Gastrocnemius medialis (tissue), 4 donors: ENCODE data around the gene NR2F1. TPM values are rescaled to one million over a fixed set of nuclear protein-coding genes. Genes with fewer than 3 reads are reported as not detected.

ENCODE experiments used
- ATAC-seq, 2 donors: fragments of 150-250 bp; one replicate each; pipeline ENCODE4 v1.9.1; 2016
- DNase-seq, 2 donors: peaks; one replicate each; pipeline ENCODE4 v3.0.0-alpha.2; 2019
- H3K27ac ChIP-seq, 4 donors: fragments of 200-600 bp; sonication (generic); 1 replicate in 1 of 4; 2 replicates in 3 of 4; pipeline ENCODE4 v1.5.1; 2016 to 2018; ENCODE audit warnings: mild to moderate bottlenecking in 2 of 4, moderate library complexity in 1 of 4
- H3K27me3 ChIP-seq, 3 donors: fragments of 200-600 bp; sonication (generic) in 2 of 3; 1 replicate in 1 of 3; 2 replicates in 2 of 3; pipeline versions ENCODE4 v1.5.1 to v1.6.0; 2016 to 2019; ENCODE audit warnings: mild to moderate bottlenecking in 1 of 3, moderate library complexity in 1 of 3
- H3K36me3 ChIP-seq, 2 donors: fragments of 200-600 bp; sonication (generic) in 1 of 2; one replicate each; pipeline ENCODE4 v1.5.1; 2017 to 2018
- H3K4me1 ChIP-seq, 2 donors: fragments of 200-600 bp; sonication (generic) in 1 of 2; one replicate each; pipeline ENCODE4 v1.5.1; 2016 to 2017; ENCODE audit warnings: mild to moderate bottlenecking in 2 of 2
- H3K4me3 ChIP-seq, 4 donors: fragments of 200-600 bp; sonication (generic) in 3 of 4; 1 replicate in 1 of 4; 2 replicates in 3 of 4; pipeline ENCODE4 v1.5.1; 2016 to 2019; ENCODE audit warnings: mild to moderate bottlenecking in 2 of 4
- H3K9me3 ChIP-seq, 3 donors: fragments of 200-600 bp; sonication (generic) in 2 of 3; 1 replicate in 1 of 3; 2 replicates in 2 of 3; pipeline ENCODE4 v1.5.1; 2016 to 2019
- CTCF ChIP-seq, 5 experiments: fragments of 450-650 bp in 3 of 5; fragments of 200-600 bp in 2 of 5; sonication (generic) in 2 of 5; IDR thresholded peaks in 4 of 5; conservative IDR thresholded peaks in 1 of 5; 1 replicate in 4 of 5; 2 replicates in 1 of 5; pipeline ENCODE4 v1.5.1; 2016 to 2019; ENCODE audit warnings: antibody characterized with exemption in 5 of 5, mild to moderate bottlenecking in 3 of 5, moderate library complexity in 3 of 5
- POLR2A ChIP-seq, 2 donors: fragments of 450-650 bp; IDR thresholded peaks; one replicate each; pipeline ENCODE4 v1.6.1; 2017; ENCODE audit warnings: antibody characterized with exemption in 2 of 2, mild to moderate bottlenecking in 2 of 2, moderate library complexity in 2 of 2
- in situ Hi-C, 4 donors: fragments of 200-750 bp; cut with MboI; loops; one replicate each; pipeline versions ENCODE4 v1.15.0 to v1.8.0; 2017; ENCODE audit warnings: low sequenced_read_pairs in 4 of 4
- intact Hi-C: fragments of 100-400 bp; cut with DNase I; formaldehyde crosslinking; loops from one replicate; pipeline ENCODE4 v1.15.1; 2023; ENCODE audit warnings: low total_unique reads
- total RNA-seq, 4 donors: library from RNA; depleted of rRNA; stranded (reverse); fragments of >200 nt; gene quantifications; one replicate each; pipeline versions ENCODE4 v1.1.0 to v1.2.3, GENCODE V29; 2016

NR2F1 gene
- total RNA-seq, 4 donors from 2014 or later, result 0.36 to 0.55 TPM; not detected in 2

GRCh38 chr5:93582167-93582462, 907 bp upstream of the NR2F1 start:
- Histone ChIP-seq H3K27me3 (peaks cover 79 to 85% (median 81%) of the 10 kb centered on the region in 3 donors), H3K4me3 (peak overlapping the region in 2 of 4 donors; percentile 54 to 69), H3K27ac (no peak overlapping the region), H3K4me1 (peaks cover 26 to 37% of the 10 kb centered on the region in 2 donors), H3K36me3 (no peaks in the 10 kb centered on the region), H3K9me3 (no peaks in the 10 kb centered on the region)
- ATAC-seq (no peak), DNase-seq (no peak)
- TF ChIP-seq POLR2A (IDR thresholded peaks at IDR 0.05), result no peak
- TF ChIP-seq CTCF (IDR thresholded peaks at IDR 0.05 in 4 of 5, conservative IDR thresholded peaks at IDR 0.05 in 1 of 5), result no peak
- intact Hi-C loops, result loop anchor here (5.0 kb wide), 1 partner anchor 335 kb away; no protein-coding TSS in a partner anchor
- in situ Hi-C loops, result loop anchor here in 2 of 4 donors (10.0 to 25.0 kb wide), 3 partner anchors 205 to 333 kb away; no protein-coding TSS in a partner anchor

GRCh38 chr5:93583439-93583767, 381 bp downstream of the NR2F1 start:
- peaks cover 77 to 83% (median 80%) of the 10 kb centered on the region in 3 donors for H3K27me3 ChIP-seq
- intact Hi-C loops, result loop anchor here (5.0 kb wide), 1 partner anchor 334 kb away; no protein-coding TSS in a partner anchor
- ATAC-seq, result no peak

DNA sequence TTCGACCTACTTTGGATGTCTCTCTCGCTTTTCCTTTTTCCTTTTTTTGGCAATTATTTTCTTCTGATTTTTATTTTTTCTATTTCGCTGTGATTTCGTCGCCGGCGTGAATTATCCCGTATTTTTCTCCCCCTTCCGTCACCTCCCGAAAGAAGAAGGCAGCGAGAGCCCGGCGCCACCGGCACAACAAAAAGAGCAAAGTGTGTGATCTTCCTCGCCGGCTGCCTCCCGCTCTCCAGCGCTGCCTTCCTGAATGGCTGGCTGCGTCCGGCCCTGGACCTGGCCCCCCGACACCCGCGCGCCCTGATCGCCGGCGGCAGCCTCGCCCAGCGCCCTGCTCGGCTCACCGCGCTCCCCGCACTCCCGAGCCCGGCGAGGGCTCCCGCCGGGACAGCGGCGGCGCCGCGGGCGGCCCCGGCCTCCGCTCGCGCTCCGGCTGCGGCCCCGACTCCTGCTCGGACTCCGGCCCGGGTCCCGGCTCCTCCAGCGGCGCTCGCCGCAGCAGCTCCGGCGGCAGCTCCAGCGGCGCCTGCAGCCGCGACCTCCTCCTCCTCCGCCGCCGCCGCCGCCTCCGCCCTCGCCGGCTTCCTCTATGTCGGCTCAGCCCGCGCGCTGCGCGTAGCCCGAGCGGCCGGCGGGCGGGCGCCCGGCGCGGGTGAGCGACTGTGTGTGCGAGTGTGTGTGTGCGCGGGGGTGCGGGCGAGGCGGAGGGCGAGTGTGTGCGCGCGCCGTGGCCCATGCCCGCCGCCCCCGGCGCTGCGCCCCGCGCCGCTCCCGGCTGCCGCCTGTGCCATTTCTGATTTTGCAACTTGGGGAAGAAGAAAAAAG, 960 bp downstream of the NR2F1 start:
- H3K27ac ChIP-seq, result no peak overlapping the region

More at GRCh38 chr5:93583439-93583767, 381 bp downstream of the NR2F1 start:
- in situ Hi-C loops, result loop anchor here in 2 of 4 donors (10.0 to 25.0 kb wide), 3 partner anchors 204 to 331 kb away; no protein-coding TSS in a partner anchor
- Histone ChIP-seq H3K36me3 (no peaks in the 10 kb centered on the region), H3K4me3 (peak overlapping the region; percentile 40 to 64 (median 50)), H3K9me3 (no peaks in the 10 kb centered on the region), H3K27ac (no peak overlapping the region), H3K4me1 (peaks cover 26 to 37% of the 10 kb centered on the region in 2 donors)
- TF ChIP-seq CTCF (IDR thresholded peaks at IDR 0.05 in 4 of 5, conservative IDR thresholded peaks at IDR 0.05 in 1 of 5) (no peak), POLR2A (IDR thresholded peaks at IDR 0.05) (no peak)
- DNase-seq, result no peak

GRCh38 chr5:93584596-93585040, 1.6 kb downstream of the NR2F1 start:
- Histone ChIP-seq H3K9me3 (no peaks in the 10 kb centered on the region), H3K27ac (no peak overlapping the region), H3K27me3 (peaks cover 68 to 79% (median 68%) of the 10 kb centered on the region in 3 donors), H3K4me1 (peaks cover 26 to 32% of the 10 kb centered on the region in 2 donors), H3K4me3 (peak overlapping the region; percentile 47 to 51 (median 50)), H3K36me3 (no peaks in the 10 kb centered on the region)
- intact Hi-C loops (loop anchor here (5.0 kb wide), 2 partner anchors 333 to 1153 kb away; no protein-coding TSS in a partner anchor), in situ Hi-C loops (loop anchor here in 2 of 4 donors (10.0 to 25.0 kb wide), 3 partner anchors 203 to 330 kb away; no protein-coding TSS in a partner anchor)
- TF ChIP-seq CTCF (IDR thresholded peaks at IDR 0.05 in 4 of 5, conservative IDR thresholded peaks at IDR 0.05 in 1 of 5), result no peak
- no peak for TF ChIP-seq POLR2A (IDR thresholded peaks at IDR 0.05)
- DNase-seq, result no peak
- ATAC-seq, result no peak

More for the DNA sequence above, 960 bp downstream of the NR2F1 start:
- intact Hi-C loops (loop anchor here (5.0 kb wide), 1 partner anchor 333 kb away; no protein-coding TSS in a partner anchor), in situ Hi-C loops (loop anchor here in 2 of 4 donors (10.0 to 25.0 kb wide), 3 partner anchors 203 to 331 kb away; no protein-coding TSS in a partner anchor)
- Histone ChIP-seq H3K4me1 (peaks cover 26 to 37% of the 10 kb centered on the region in 2 donors), H3K27me3 (peaks cover 74 to 81% (median 74%) of the 10 kb centered on the region in 3 donors), H3K9me3 (no peaks in the 10 kb centered on the region), H3K36me3 (no peaks in the 10 kb centered on the region), H3K4me3 (peak overlapping the region; percentile 49 to 64 (median 50))
- peak in 1 of 5 experiments; percentile 7 for TF ChIP-seq CTCF (IDR thresholded peaks at IDR 0.05 in 4 of 5, conservative IDR thresholded peaks at IDR 0.05 in 1 of 5)
- TF ChIP-seq POLR2A (IDR thresholded peaks at IDR 0.05), result no peak
- DNase-seq (no peak), ATAC-seq (peak in 1 of 2 donors; percentile 29)
